Neural crest cell (in vitro differentiated cells): ENCODE results near the gene SLC12A1. TPM values are rescaled to one million over a fixed set of nuclear protein-coding genes. Genes with fewer than 3 reads are reported as not detected.

Source experiments
- DNase-seq: peaks from one replicate; pipeline ENCODE4 v3.0.0; 2021; ENCODE audit warnings: low read depth, mixed read lengths, low spot score
- H3K27ac Mint-ChIP-seq: one replicate; pipeline ENCODE4 v1.8.0; 2021; ENCODE audit warnings: mild to moderate bottlenecking, mixed read lengths; ENCODE audit not compliant: unreplicated experiment
- H3K27me3 Mint-ChIP-seq: 2 replicates; pipeline ENCODE4 v1.8.0; 2021; ENCODE audit warnings: low read depth, mild to moderate bottlenecking, mixed read lengths
- H3K36me3 Mint-ChIP-seq: 2 replicates; pipeline ENCODE4 v1.8.0; 2021; ENCODE audit warnings: low read depth, mild to moderate bottlenecking, mixed read lengths
- H3K4me1 Mint-ChIP-seq: 2 replicates; pipeline ENCODE4 v1.8.0; 2021; ENCODE audit warnings: mixed read lengths
- H3K4me3 Mint-ChIP-seq: one replicate; pipeline ENCODE4 v1.8.0; 2021; ENCODE audit warnings: mild to moderate bottlenecking, mixed read lengths
- H3K9me3 Mint-ChIP-seq: 2 replicates; pipeline ENCODE4 v1.8.0; 2021; ENCODE audit warnings: mixed read lengths
- CTCF ChIP-seq: fragments of 200-600 bp; sonication (generic); conservative IDR thresholded peaks from 2 replicates; pipeline ENCODE4 v1.5.0; 2021; ENCODE audit warnings: antibody characterized with exemption, mild to moderate bottlenecking
- total RNA-seq: library from RNA; stranded (reverse); gene quantifications from 2 replicates; pipeline ENCODE4 v1.2.1, GENCODE V29; 2021

Gene SLC12A1
- total RNA-seq, 1 donor from 2014 or later = 0.16 TPM

DNA sequence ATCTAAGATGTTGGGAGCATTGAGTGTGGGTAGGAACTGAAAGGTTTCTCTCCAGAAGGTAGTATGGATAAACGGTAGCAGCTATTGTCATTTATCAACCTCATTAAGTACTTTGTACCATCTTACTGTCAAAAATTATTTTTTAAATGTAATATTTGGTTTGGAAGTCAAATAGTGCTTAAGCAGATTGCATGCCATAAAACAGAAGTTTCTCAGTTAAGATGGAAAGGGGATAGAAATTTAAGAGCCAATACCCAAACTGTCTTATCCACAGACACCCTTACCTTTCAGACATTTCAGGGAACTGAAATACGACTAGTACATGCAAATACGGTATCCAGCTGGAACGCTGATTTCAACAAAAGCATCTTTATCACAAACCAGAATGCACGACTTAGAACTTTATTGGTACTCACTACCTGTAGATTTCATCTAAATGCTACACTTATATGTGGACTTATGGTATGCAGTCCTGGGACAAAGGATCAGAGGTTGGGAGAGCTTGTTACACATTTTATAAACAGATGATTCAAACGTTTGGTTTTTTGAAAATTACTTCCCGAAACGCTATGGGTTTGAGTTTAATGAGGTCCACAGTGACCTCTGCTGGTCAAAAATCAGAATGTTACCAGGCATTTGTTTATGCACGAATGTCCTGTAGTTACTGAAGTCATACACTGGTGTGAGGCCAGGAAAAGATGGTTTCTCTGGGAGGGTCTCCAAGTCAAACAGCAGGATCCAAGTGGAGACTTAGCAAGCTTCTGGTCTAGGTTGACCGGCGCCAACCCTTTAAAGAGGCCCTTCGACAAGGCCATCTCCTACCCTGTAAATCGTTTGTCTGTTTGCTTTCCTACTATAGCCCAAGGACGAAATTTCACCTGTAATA lies 79.5 kb downstream of the SLC12A1 start:
- peak; percentile 88 for TF ChIP-seq CTCF
- H3K27ac Mint-ChIP-seq = peak overlapping the region; percentile 32
- H3K27me3 Mint-ChIP-seq = no peaks in the 10 kb centered on the region
- DNase-seq = peak; percentile 73
- H3K36me3 Mint-ChIP-seq = no peaks in the 10 kb centered on the region
- H3K9me3 Mint-ChIP-seq = no peaks in the 10 kb centered on the region
- peaks cover 30% of the 10 kb centered on the region for H3K4me1 Mint-ChIP-seq
- H3K4me3 Mint-ChIP-seq = peak overlapping the region; percentile 7

GRCh38 chr15:48289628-48290027 lies 83.5 kb downstream of the SLC12A1 start:
- no peaks in the 10 kb centered on the region for H3K27me3 Mint-ChIP-seq
- H3K36me3 Mint-ChIP-seq = no peaks in the 10 kb centered on the region
- no peaks in the 10 kb centered on the region for H3K9me3 Mint-ChIP-seq
- no peak for DNase-seq
- peaks cover 12% of the 10 kb centered on the region for H3K4me1 Mint-ChIP-seq
- TF ChIP-seq CTCF = no peak
- no peak overlapping the region for H3K4me3 Mint-ChIP-seq
- no peak overlapping the region for H3K27ac Mint-ChIP-seq

- no peaks in the 10 kb centered on the region for H3K36me3 Mint-ChIP-seq
- no peaks in the 10 kb centered on the region for H3K9me3 Mint-ChIP-seq
- no peak overlapping the region for H3K4me3 Mint-ChIP-seq
- no peaks in the 10 kb centered on the region for H3K27me3 Mint-ChIP-seq
- no peak for DNase-seq
- H3K27ac Mint-ChIP-seq = no peak overlapping the region
- H3K4me1 Mint-ChIP-seq = peaks cover 5% of the 10 kb centered on the region
- TF ChIP-seq CTCF = no peak
These were observed 86.4 kb downstream of the SLC12A1 start for GRCh38 chr15:48292458-48292857.

GRCh38 chr15:48297668-48298067 lies 91.6 kb downstream of the SLC12A1 start:
- no peaks in the 10 kb centered on the region for H3K27me3 Mint-ChIP-seq
- H3K27ac Mint-ChIP-seq = no peak overlapping the region
- H3K36me3 Mint-ChIP-seq = no peaks in the 10 kb centered on the region
- TF ChIP-seq CTCF = no peak
- H3K9me3 Mint-ChIP-seq = no peaks in the 10 kb centered on the region
- H3K4me3 Mint-ChIP-seq = no peak overlapping the region
- no peak for DNase-seq
- peaks cover 17% of the 10 kb centered on the region for H3K4me1 Mint-ChIP-seq

- H3K27ac Mint-ChIP-seq = no peak overlapping the region
- H3K36me3 Mint-ChIP-seq = no peaks in the 10 kb centered on the region
- H3K4me3 Mint-ChIP-seq = no peak overlapping the region
- TF ChIP-seq CTCF = no peak
- no peaks in the 10 kb centered on the region for H3K27me3 Mint-ChIP-seq
- no peak for DNase-seq
- no peaks in the 10 kb centered on the region for H3K9me3 Mint-ChIP-seq
- peaks cover 17% of the 10 kb centered on the region for H3K4me1 Mint-ChIP-seq
These were observed 92.8 kb downstream of the SLC12A1 start for GRCh38 chr15:48298914-48299313.
